Mammary epithelial cell (primary cell): ENCODE results near the gene SNX18.

Source experiments
- EZH2 ChIP-seq: IDR thresholded peaks from 2 replicates; pipeline ENCODE4 v1.6.1; 2012; ENCODE audit warnings: low read length, inconsistent platforms, borderline replicate concordance
- TF ChIP-seq, protein P1 (sequence below), 2 donors: IDR thresholded peaks in 1 of 2; conservative IDR thresholded peaks in 1 of 2; 2 replicates each; pipeline ENCODE4 v1.5.1; 2011 to 2012; ENCODE audit warnings: inconsistent platforms in 2 of 2, low read length in 2 of 2, mild to moderate bottlenecking in 2 of 2, control low read depth in 1 of 2, low read depth in 1 of 2; ENCODE audit not compliant: insufficient read depth in 1 of 2; ENCODE audit errors: extremely low read depth in 1 of 2

DNA sequence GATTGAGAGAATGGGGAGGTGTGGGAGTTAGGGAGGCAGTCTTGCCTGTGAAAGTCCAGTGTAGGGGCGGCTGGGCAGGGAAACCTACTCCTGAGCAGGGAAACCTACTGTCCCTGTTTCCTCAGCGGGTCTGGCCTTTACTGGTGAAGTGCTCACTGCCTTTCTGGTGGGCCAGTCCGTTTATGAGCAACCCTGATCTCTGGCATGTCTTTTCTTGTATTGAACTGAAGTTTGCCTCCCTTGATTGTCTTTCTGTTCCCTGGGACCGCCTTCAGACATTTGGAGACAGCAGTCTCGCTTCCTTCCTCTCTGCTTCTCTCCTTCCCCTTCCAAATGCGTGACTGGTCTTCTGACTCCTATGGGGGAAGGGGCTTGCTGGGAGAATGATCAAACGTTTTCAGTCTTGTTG, 2.9 kb downstream of the SNX18 start:
- TF ChIP-seq, protein P1, sequence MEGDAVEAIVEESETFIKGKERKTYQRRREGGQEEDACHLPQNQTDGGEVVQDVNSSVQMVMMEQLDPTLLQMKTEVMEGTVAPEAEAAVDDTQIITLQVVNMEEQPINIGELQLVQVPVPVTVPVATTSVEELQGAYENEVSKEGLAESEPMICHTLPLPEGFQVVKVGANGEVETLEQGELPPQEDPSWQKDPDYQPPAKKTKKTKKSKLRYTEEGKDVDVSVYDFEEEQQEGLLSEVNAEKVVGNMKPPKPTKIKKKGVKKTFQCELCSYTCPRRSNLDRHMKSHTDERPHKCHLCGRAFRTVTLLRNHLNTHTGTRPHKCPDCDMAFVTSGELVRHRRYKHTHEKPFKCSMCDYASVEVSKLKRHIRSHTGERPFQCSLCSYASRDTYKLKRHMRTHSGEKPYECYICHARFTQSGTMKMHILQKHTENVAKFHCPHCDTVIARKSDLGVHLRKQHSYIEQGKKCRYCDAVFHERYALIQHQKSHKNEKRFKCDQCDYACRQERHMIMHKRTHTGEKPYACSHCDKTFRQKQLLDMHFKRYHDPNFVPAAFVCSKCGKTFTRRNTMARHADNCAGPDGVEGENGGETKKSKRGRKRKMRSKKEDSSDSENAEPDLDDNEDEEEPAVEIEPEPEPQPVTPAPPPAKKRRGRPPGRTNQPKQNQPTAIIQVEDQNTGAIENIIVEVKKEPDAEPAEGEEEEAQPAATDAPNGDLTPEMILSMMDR (conservative IDR thresholded peaks at IDR 0.05 in 1 of 2, IDR thresholded peaks at IDR 0.05 in 1 of 2; ENCODE audit: extremely low read depth in 1 of 2, insufficient read depth in 1 of 2, low read depth in 1 of 2, low read length in 2 of 2), result no peak
- TF ChIP-seq EZH2, result no peak
